Colonic mucosa (tissue), 4 donors: ENCODE measurements around the gene TNFAIP8. TPM values are rescaled to one million over a fixed set of nuclear protein-coding genes. Genes with fewer than 3 reads are reported as not detected.

Experiments
- DNase-seq: peaks from one replicate; pipeline ENCODE4 v3.0.0-alpha.2; 2020
- H3K27ac ChIP-seq: fragments of 200-600 bp; one replicate; pipeline ENCODE4 v1.8.0; 2021
- H3K27me3 ChIP-seq: fragments of 200-600 bp; one replicate; pipeline ENCODE4 v1.8.0; 2021
- H3K36me3 ChIP-seq: fragments of 200-600 bp; one replicate; pipeline ENCODE4 v1.8.0; 2021
- H3K4me1 ChIP-seq: fragments of 200-600 bp; one replicate; pipeline ENCODE4 v1.8.0; 2021; ENCODE audit warnings: mild to moderate bottlenecking
- H3K4me3 ChIP-seq: fragments of 200-600 bp; one replicate; pipeline ENCODE4 v1.8.0; 2021
- H3K9ac ChIP-seq, 2 donors: one replicate each; pipeline ENCODE4 v1.7.0; 2013; ENCODE audit warnings: control low read depth in 2 of 2, low read depth in 2 of 2, low read length in 2 of 2
- H3K9me3 ChIP-seq: fragments of 200-600 bp; one replicate; pipeline ENCODE4 v1.8.0; 2021
- intact Hi-C: fragments of 100-400 bp; cut with DNase I; formaldehyde crosslinking; loops from one replicate; pipeline ENCODE4 v1.14.1; 2022
- total RNA-seq, 2 donors: library from RNA; stranded (reverse); fragmentation: NEBNext Ultra II Directional in 1 of 2; extraction: Animal tissue kit (Norgen Biotek cat#: 25700) in 1 of 2; gene quantifications; one replicate each; pipeline ENCODE4 v1.2.1, GENCODE V29; 2021
- TF ChIP-seq, protein P1 (sequence below): fragments of 200-600 bp; IDR thresholded peaks from one replicate; pipeline ENCODE4 v1.8.0; 2022; ENCODE audit warnings: antibody characterized with exemption, mild to moderate bottlenecking
- donor health status: healthy.
- donor health status: DM: no; HTN: no; CAD: no.
- donor health status: DM: no; HTN: no; CAD: no.

Gene TNFAIP8
- total RNA-seq, 2 donors from 2014 or later, result 11.0 to 12.7 TPM

DNA sequence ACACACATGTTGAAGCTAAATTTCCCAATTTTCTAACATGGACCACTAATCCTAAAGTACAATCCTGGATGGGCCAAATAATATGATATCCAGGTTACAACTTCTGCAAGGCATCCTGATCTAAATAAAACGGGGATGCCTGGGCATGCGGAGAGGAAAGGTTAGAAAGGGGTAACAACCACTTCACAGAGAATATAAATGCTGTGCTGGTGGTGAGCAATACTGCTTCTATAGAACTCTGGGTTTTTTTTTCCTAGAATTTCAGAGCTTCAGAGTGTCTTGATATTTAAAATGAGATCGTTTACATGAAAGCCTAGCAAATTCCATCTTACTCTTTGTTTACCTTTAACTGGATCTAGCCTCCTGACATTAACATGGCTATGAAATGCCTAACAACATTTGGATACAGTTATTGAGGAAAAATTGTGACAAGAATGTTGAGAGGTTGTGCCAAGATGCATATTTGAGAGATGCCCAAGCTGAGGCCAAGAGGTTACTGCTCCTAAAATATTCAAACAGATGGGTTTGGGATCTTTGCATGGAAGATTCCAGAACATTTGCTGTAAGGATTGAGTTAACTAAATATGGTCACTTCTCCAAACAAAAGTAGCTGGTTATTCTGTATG, 22.4 kb downstream of the TNFAIP8 start:
- Histone ChIP-seq H3K4me3 (no peak overlapping the region), H3K9ac (no peak overlapping the region), H3K27me3 (no peaks in the 10 kb centered on the region), H3K9me3 (no peaks in the 10 kb centered on the region), H3K27ac (no peak overlapping the region), H3K4me1 (no peaks in the 10 kb centered on the region), H3K36me3 (no peaks in the 10 kb centered on the region)
- TF ChIP-seq, protein P1, sequence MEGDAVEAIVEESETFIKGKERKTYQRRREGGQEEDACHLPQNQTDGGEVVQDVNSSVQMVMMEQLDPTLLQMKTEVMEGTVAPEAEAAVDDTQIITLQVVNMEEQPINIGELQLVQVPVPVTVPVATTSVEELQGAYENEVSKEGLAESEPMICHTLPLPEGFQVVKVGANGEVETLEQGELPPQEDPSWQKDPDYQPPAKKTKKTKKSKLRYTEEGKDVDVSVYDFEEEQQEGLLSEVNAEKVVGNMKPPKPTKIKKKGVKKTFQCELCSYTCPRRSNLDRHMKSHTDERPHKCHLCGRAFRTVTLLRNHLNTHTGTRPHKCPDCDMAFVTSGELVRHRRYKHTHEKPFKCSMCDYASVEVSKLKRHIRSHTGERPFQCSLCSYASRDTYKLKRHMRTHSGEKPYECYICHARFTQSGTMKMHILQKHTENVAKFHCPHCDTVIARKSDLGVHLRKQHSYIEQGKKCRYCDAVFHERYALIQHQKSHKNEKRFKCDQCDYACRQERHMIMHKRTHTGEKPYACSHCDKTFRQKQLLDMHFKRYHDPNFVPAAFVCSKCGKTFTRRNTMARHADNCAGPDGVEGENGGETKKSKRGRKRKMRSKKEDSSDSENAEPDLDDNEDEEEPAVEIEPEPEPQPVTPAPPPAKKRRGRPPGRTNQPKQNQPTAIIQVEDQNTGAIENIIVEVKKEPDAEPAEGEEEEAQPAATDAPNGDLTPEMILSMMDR, result no peak
- intact Hi-C loops, result no loop called here
- no peak for DNase-seq

DNA sequence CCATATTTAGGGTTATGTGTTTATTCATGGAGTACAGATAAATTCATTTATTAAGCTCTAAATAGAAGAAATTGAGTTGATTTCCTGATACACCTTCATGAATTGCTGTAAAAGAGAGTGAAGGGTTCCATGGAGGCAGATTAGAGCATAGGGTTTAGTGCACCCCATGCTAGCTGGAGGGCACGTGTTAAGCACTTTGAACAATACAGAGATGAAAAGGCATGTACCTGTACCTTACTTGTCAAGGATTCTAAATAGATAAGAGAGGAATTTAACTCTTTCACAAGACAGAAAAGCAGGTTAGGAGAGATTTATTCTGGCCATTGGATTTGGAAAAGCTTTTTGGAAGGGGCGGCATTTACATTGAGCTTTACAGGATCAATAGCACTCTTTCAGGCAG, 23.3 kb downstream of the TNFAIP8 start:
- H3K4me1 ChIP-seq, result no peaks in the 10 kb centered on the region
- intact Hi-C loops, result no loop called here
- H3K4me3 ChIP-seq, result no peak overlapping the region
- no peak overlapping the region for H3K27ac ChIP-seq
- H3K36me3 ChIP-seq, result no peaks in the 10 kb centered on the region
- DNase-seq, result no peak
- H3K9ac ChIP-seq, result no peak overlapping the region
- no peaks in the 10 kb centered on the region for H3K9me3 ChIP-seq
- H3K27me3 ChIP-seq, result no peaks in the 10 kb centered on the region
- TF ChIP-seq, protein P1, result no peak

DNA sequence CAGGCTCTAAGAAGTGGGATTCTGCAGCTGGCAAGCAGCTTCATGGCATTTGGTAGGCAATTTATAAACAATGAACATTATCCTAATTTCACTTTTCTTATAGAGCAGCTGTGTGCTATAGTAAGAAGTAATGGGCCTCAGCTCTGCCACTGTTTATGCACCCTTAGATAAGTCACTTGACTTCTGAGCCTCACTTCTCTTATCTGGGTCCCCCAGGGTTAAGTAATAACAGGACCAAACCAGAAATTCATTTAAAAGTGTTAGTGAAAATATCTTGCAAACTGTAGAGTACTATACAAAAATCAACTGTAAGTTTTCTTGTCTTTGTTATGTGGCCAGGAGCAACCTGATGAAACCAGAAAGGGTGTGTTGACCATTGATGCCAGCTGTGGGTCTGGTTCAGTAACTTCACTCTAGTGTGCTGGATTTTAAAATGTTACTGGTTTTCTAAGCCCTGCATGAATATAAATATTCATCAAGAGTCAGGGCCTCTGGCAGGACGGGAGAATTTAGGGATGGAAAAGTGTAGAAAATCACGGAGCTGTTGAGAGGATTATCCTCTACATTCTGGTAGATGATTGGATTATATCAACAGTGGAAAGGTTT, 24.2 kb downstream of the TNFAIP8 start:
- Histone ChIP-seq H3K9ac (no peak overlapping the region), H3K36me3 (no peaks in the 10 kb centered on the region), H3K4me3 (no peak overlapping the region), H3K4me1 (no peaks in the 10 kb centered on the region), H3K27ac (no peak overlapping the region), H3K9me3 (no peaks in the 10 kb centered on the region), H3K27me3 (no peaks in the 10 kb centered on the region)
- TF ChIP-seq, protein P1, result no peak
- DNase-seq, result no peak
- intact Hi-C loops, result no loop called here

DNA sequence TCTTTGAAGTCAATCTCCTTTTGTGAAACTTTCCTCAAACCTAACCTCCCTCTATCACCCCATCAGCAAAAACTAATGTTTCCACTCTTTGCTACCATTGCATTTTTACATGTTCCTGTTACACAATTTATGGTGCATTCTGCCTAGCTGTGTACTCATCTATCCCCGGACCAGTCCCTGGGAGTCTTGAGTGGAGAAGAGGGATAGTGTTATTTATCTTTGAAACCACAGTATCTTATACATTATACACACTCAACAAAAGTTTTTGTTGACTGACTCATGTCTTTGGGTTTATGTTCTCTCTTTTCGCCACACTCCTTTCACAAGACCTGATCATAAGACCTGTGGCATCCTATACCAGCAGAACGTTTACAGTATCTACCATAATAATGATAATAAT, 26.4 kb downstream of the TNFAIP8 start:
- no peaks in the 10 kb centered on the region for H3K36me3 ChIP-seq
- no peaks in the 10 kb centered on the region for H3K4me1 ChIP-seq
- no peak overlapping the region for H3K4me3 ChIP-seq
- no peak overlapping the region for H3K27ac ChIP-seq
- H3K9me3 ChIP-seq, result no peaks in the 10 kb centered on the region
- no peak overlapping the region for H3K9ac ChIP-seq
- no peak for DNase-seq
- TF ChIP-seq, protein P1, result no peak
- H3K27me3 ChIP-seq, result no peaks in the 10 kb centered on the region
- intact Hi-C loops, result no loop called here

DNA sequence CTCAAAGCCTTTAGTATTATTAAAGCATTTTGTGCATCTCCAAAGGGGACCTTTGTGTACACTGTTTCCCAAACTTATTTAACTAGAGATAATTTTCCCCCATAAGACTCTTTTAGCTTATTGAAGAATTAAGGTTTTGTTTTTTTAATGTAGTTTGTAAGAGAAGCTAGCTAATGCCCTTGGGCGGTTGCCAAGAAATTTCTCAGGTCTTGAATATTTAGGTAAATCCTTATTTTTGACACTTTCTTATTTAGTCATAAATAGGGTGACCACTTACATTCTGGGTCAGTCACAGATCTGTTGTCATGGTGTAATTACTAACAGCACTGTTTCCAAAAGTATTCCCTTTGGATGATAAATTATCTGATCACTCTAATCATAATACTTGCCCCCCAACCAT, 27.2 kb downstream of the TNFAIP8 start:
- no peaks in the 10 kb centered on the region for H3K36me3 ChIP-seq
- TF ChIP-seq, protein P1, result no peak
- H3K9me3 ChIP-seq, result no peaks in the 10 kb centered on the region
- H3K4me3 ChIP-seq, result no peak overlapping the region
- DNase-seq, result no peak
- H3K27me3 ChIP-seq, result no peaks in the 10 kb centered on the region
- intact Hi-C loops, result no loop called here
- H3K9ac ChIP-seq, result no peak overlapping the region
- no peaks in the 10 kb centered on the region for H3K4me1 ChIP-seq
- H3K27ac ChIP-seq, result no peak overlapping the region
